ENCODE data around the gene ENTPD1. TPM values are rescaled to one million over a fixed set of nuclear protein-coding genes. Genes with fewer than 3 reads are reported as not detected.
"Not testable (repeated sequence)": the region's sequence is repeated elsewhere in the genome, so short reads cannot be mapped to it uniquely, and the experiment has no call there.

The ENTPD1 gene
- total RNA-seq, 1 donor from 2014 or later = 32.2 TPM

- DNase-seq = no peak
Observed at GRCh38 chr10:95796504-95796903, 40.5 kb downstream of the ENTPD1 start.

- DNase-seq = no peak
Observed at GRCh38 chr10:95798096-95798855, 42.3 kb downstream of the ENTPD1 start.

- not testable (repeated sequence) for DNase-seq
Observed at GRCh38 chr10:95800286-95800685, 44.3 kb downstream of the ENTPD1 start.

GRCh38 chr10:95806687-95807380 is 50.9 kb downstream of the ENTPD1 start:
- DNase-seq = not testable (repeated sequence)

- not testable (repeated sequence) for DNase-seq
Observed at GRCh38 chr10:95808705-95809308, 52.8 kb downstream of the ENTPD1 start.

- DNase-seq = no peak
Observed at GRCh38 chr10:95809370-95810197, 53.6 kb downstream of the ENTPD1 start.

- DNase-seq = no peak
Observed at GRCh38 chr10:95810198-95810976, 54.4 kb downstream of the ENTPD1 start.

- no peak for DNase-seq
Observed at GRCh38 chr10:95813054-95813685, 57.2 kb downstream of the ENTPD1 start.

GRCh38 chr10:95814011-95814727 is 58.2 kb downstream of the ENTPD1 start:
- peak; percentile 93 for DNase-seq

GRCh38 chr10:95815133-95815532 is 59.2 kb downstream of the ENTPD1 start:
- DNase-seq = peak; percentile 29

- DNase-seq = peak; percentile 64
Observed at GRCh38 chr10:95815701-95816240, 59.8 kb downstream of the ENTPD1 start.

- no peak for DNase-seq
Observed at GRCh38 chr10:95818010-95818409, 62.0 kb downstream of the ENTPD1 start.

GRCh38 chr10:95818668-95819067 is 62.7 kb downstream of the ENTPD1 start:
- DNase-seq = peak; percentile 90

GRCh38 chr10:95819620-95820329 is 63.8 kb downstream of the ENTPD1 start:
- DNase-seq = peak; percentile 55

GRCh38 chr10:95820363-95820762 is 64.4 kb downstream of the ENTPD1 start:
- no peak for DNase-seq

GRCh38 chr10:95821720-95822119 is 65.8 kb downstream of the ENTPD1 start:
- DNase-seq = no peak

GRCh38 chr10:95830044-95830443 is 74.1 kb downstream of the ENTPD1 start:
- DNase-seq = no peak

- DNase-seq = no peak
Observed at GRCh38 chr10:95831076-95831475, 75.1 kb downstream of the ENTPD1 start.

- DNase-seq = no peak
Observed at GRCh38 chr10:95831515-95831914, 75.6 kb downstream of the ENTPD1 start.
